ENCODE measurements around the gene MEIS1. TPM values are rescaled to one million over a fixed set of nuclear protein-coding genes. Genes with fewer than 3 reads are reported as not detected.

The MEIS1 gene
- total RNA-seq, 2 experiments from 2014 or later = not detected

DNA sequence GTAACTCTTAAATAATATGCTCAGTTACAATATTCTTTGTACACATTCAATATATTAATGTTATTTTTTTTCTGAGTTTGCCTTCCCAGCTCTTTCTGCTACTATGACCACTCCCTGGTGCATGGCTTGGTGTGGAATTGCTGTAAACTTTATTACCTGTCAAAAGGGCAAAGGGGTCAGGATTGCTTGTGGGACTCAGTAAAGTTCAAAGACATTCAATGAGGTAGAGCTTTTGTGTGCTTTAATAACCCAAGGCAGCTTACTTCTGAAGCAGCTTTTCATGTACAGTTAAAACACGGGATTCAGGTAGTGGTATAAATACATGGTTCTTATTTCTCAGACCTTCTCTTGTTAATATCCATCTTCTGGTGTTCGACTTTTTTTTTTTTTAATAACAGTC, 132.8 kb downstream of the MEIS1 start:
- POLR2A ChIA-PET = no interaction called here
- CTCF ChIA-PET = no interaction called here
- Mint-ChIP-seq H3K4me3 (no peak overlapping the region), H3K27ac (no peak overlapping the region), H3K4me1 (ENCODE audit: low read depth) (no peaks in the 10 kb centered on the region), H3K36me3 (no peaks in the 10 kb centered on the region), H3K9me3 (no peaks in the 10 kb centered on the region), H3K27me3 (peaks cover 5% of the 10 kb centered on the region)
- DNase-seq = no peak
- intact Hi-C loops (cut with micrococcal nuclease) = no loop called here

DNA sequence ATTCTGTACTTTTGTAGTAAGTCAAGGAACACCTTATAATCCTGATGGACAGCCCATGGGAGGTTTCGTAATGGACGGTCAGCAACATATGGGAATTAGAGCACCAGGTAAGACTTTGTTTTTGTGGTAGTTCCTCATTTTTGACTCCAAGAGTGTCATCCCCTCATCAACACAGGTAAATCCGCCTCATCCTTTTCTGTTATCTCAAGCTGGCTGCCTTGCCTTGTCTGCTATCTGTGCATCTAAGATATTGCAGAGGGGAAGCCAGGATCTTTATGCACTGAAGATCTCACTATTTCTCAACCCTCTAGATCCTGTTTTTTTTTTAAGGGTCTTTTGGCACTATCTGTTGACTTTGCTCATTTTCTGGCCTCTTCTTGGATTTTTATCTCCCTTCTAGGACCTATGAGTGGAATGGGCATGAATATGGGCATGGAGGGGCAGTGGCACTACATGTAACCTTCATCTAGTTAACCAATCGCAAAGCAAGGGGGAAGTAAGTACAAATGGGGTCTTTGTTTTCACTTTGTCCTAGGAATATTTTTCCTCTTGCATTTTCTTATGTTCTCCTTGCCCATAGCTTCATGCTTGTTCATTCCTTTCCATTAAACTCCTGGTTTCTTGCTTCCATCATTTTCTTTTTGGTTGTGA, 133.8 kb downstream of the MEIS1 start:
- no peak overlapping the region for H3K4me3 Mint-ChIP-seq
- CTCF ChIA-PET = no interaction called here
- intact Hi-C loops (cut with micrococcal nuclease) = no loop called here
- POLR2A ChIA-PET = no interaction called here
- peaks cover 8% of the 10 kb centered on the region for H3K27me3 Mint-ChIP-seq
- H3K4me1 Mint-ChIP-seq (ENCODE audit: low read depth) = no peaks in the 10 kb centered on the region
- no peaks in the 10 kb centered on the region for H3K36me3 Mint-ChIP-seq
- DNase-seq = no peak
- no peaks in the 10 kb centered on the region for H3K9me3 Mint-ChIP-seq
- H3K27ac Mint-ChIP-seq = no peak overlapping the region

DNA sequence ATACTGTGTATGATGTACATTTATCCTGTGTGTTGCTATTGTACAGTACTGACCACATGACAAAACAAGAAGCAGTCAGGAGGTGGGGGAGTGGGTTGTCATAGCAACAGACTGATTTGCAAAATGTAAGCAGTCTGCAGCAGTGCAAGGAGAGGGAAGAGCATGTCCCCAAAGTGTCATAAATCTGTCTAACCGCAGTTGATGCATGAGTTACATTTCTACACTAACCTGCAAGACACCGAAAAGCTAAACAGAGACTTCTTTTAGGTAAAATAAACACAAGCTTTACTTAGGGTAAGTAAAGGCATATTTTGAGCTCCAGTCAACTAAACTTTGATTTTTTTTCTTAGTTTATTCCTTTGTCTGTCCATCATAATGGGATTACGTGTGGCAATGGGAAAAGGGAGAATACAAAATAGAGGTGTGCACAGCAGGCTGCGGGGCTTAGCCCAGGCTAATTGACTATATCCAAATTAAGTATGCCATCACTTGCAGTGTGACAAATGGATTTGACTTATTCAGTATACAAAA, 134.5 kb downstream of the MEIS1 start:
- no peak for DNase-seq
- H3K4me1 Mint-ChIP-seq (ENCODE audit: low read depth) = no peaks in the 10 kb centered on the region
- ChIA-PET CTCF (no interaction called here), POLR2A (no interaction called here)
- H3K27me3 Mint-ChIP-seq = peaks cover 11% of the 10 kb centered on the region
- no peaks in the 10 kb centered on the region for H3K36me3 Mint-ChIP-seq
- H3K27ac Mint-ChIP-seq = no peak overlapping the region
- H3K4me3 Mint-ChIP-seq = no peak overlapping the region
- intact Hi-C loops (cut with micrococcal nuclease) = no loop called here
- H3K9me3 Mint-ChIP-seq = no peaks in the 10 kb centered on the region

DNA sequence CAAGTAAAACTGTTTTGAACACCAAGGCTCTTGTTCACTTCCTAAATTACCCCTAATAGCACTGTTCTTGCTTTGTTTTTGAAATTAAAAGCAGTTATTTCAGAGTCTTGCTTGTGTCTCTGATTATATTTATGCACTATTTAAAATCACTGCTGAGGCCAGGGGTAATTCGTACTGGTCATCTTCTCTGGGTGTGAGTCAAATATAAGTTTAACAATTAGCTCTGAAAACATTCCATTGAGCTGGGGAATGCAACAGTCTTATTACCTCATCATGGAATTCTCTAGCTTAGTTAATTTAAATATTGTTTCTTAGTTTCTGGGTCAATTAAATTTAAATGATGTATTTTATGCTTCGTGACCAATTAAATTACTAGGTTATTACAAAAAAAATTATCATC, 135.0 kb downstream of the MEIS1 start:
- POLR2A ChIA-PET = no interaction called here
- no peaks in the 10 kb centered on the region for H3K4me1 Mint-ChIP-seq (ENCODE audit: low read depth)

DNA sequence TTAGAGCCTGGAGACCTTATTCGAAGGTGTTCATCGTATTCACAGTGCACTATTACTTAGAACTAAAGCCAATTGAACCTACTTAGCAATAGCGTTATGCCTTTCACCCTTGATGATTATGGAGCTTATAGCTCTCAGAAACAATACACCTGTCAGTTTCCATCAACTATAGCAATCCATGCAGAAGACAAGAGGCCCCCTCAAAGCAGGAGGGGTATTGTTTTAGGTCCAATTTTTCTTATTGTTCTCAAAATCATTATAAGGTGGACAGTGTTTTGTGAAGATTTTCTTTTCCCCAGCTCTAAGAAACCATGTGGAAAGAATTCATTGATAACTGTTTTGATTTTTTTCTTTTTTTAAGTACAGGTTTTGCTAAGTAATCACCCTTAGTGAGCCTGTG, 135.5 kb downstream of the MEIS1 start:
- no peak for DNase-seq
- H3K36me3 Mint-ChIP-seq = no peaks in the 10 kb centered on the region
- peaks cover 2% of the 10 kb centered on the region for H3K4me1 Mint-ChIP-seq (ENCODE audit: low read depth)
- no peak overlapping the region for H3K4me3 Mint-ChIP-seq
- POLR2A ChIA-PET = no interaction called here
- no peaks in the 10 kb centered on the region for H3K9me3 Mint-ChIP-seq
- peaks cover 18% of the 10 kb centered on the region for H3K27me3 Mint-ChIP-seq
- intact Hi-C loops (cut with micrococcal nuclease) = no loop called here
- CTCF ChIA-PET = no interaction called here
- no peak overlapping the region for H3K27ac Mint-ChIP-seq

More for the DNA sequence above, 135.0 kb downstream of the MEIS1 start:
- Mint-ChIP-seq H3K9me3 (no peaks in the 10 kb centered on the region), H3K27ac (no peak overlapping the region), H3K27me3 (peaks cover 13% of the 10 kb centered on the region), H3K4me3 (no peak overlapping the region), H3K36me3 (no peaks in the 10 kb centered on the region)
- intact Hi-C loops (cut with micrococcal nuclease) = no loop called here
- CTCF ChIA-PET = no interaction called here
- no peak for DNase-seq

DNA sequence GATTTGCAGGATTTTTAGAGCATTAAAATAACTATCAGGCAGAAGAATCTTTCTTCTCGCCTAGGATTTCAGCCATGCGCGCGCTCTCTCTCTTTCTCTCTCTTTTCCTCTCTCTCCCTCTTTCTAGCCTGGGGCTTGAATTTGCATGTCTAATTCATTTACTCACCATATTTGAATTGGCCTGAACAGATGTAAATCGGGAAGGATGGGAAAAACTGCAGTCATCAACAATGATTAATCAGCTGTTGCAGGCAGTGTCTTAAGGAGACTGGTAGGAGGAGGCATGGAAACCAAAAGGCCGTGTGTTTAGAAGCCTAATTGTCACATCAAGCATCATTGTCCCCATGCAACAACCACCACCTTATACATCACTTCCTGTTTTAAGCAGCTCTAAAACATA, 137.0 kb downstream of the MEIS1 start:
- Mint-ChIP-seq H3K4me1 (ENCODE audit: low read depth) (peaks cover 3% of the 10 kb centered on the region), H3K27me3 (peaks cover 24% of the 10 kb centered on the region), H3K4me3 (no peak overlapping the region), H3K27ac (no peak overlapping the region), H3K36me3 (no peaks in the 10 kb centered on the region), H3K9me3 (no peaks in the 10 kb centered on the region)
- ChIA-PET POLR2A (no interaction called here), CTCF (interaction anchor here (0.6 kb wide), 1 partner anchor 1273 kb away, joined by 3 read pairs; no protein-coding TSS in a partner anchor)
- DNase-seq = no peak
- intact Hi-C loops (cut with micrococcal nuclease) = no loop called here

DNA sequence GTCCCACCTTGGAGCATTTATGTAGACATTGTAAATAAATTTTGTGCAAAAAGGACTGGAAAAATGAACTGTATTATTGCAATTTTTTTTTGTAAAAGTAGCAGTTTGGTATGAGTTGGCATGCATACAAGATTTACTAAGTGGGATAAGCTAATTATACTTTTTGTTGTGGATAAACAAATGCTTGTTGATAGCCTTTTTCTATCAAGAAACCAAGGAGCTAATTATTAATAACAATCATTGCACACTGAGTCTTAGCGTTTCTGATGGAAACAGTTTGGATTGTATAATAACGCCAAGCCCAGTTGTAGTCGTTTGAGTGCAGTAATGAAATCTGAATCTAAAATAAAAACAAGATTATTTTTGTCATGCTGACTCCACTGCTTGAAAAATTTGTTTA, 137.5 kb downstream of the MEIS1 start:
- H3K4me3 Mint-ChIP-seq = no peak overlapping the region
- peaks cover 3% of the 10 kb centered on the region for H3K4me1 Mint-ChIP-seq (ENCODE audit: low read depth)
- no peak overlapping the region for H3K27ac Mint-ChIP-seq
- no peaks in the 10 kb centered on the region for H3K9me3 Mint-ChIP-seq
- no peaks in the 10 kb centered on the region for H3K36me3 Mint-ChIP-seq
- H3K27me3 Mint-ChIP-seq = peaks cover 26% of the 10 kb centered on the region
- no peak for DNase-seq
- intact Hi-C loops (cut with micrococcal nuclease) = no loop called here
- ChIA-PET CTCF (interaction anchor here (0.6 kb wide), 1 partner anchor 1272 kb away, joined by 3 read pairs; no protein-coding TSS in a partner anchor), POLR2A (no interaction called here)

DNA sequence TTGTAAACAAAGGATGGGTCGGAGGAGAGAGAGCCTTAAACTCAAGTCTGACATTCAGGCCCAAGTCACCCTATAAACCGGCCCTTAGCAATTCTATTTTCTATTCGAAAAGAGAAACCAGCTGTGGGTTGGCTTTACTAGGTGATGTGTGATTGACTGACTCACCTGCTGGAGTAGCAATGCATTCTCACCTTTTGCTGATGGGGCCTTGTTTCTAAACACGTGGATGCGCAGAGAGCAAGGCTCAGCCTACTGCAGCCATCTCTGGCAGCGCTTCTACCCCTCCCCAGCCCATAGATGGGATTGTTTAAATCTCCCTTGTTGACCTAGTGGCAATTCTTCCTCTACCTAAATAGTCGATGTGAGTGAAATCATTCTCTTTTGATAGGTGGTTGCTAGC, 138.5 kb downstream of the MEIS1 start:
- H3K27ac Mint-ChIP-seq = no peak overlapping the region
- H3K36me3 Mint-ChIP-seq = no peaks in the 10 kb centered on the region
- peaks cover 3% of the 10 kb centered on the region for H3K4me1 Mint-ChIP-seq (ENCODE audit: low read depth)
- H3K9me3 Mint-ChIP-seq = no peaks in the 10 kb centered on the region
- peaks cover 35% of the 10 kb centered on the region for H3K27me3 Mint-ChIP-seq
- no peak for DNase-seq
- CTCF ChIA-PET = no interaction called here
- no peak overlapping the region for H3K4me3 Mint-ChIP-seq
- intact Hi-C loops (cut with micrococcal nuclease) = no loop called here
- POLR2A ChIA-PET = no interaction called here

DNA sequence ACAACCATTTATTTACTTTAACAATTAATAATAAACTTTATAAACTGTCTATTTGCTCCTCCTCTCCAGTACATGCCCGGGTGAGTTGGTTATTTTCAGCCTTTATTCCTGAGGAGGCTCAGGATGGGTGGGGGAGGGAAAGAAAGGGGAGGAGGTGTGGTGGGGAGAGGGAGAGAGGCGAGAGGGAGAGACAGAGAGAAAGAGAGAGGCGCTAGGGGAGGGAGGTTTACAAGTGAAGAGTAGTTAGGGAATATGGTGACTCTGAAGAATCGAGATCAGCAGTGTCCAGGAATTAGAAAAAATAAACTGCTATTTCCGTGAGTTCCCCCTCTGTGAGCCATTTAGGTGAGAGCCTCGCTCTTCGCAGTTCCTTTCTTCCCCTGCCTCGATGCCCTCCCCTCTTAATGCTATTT, 138.9 kb downstream of the MEIS1 start:
- peaks cover 3% of the 10 kb centered on the region for H3K4me1 Mint-ChIP-seq (ENCODE audit: low read depth)
- CTCF ChIA-PET = no interaction called here
- no peak overlapping the region for H3K27ac Mint-ChIP-seq
- no peaks in the 10 kb centered on the region for H3K36me3 Mint-ChIP-seq
- no peak overlapping the region for H3K4me3 Mint-ChIP-seq
- DNase-seq = no peak
- H3K9me3 Mint-ChIP-seq = no peaks in the 10 kb centered on the region
- intact Hi-C loops (cut with micrococcal nuclease) = no loop called here
- POLR2A ChIA-PET = no interaction called here
- H3K27me3 Mint-ChIP-seq = peaks cover 39% of the 10 kb centered on the region

DNA sequence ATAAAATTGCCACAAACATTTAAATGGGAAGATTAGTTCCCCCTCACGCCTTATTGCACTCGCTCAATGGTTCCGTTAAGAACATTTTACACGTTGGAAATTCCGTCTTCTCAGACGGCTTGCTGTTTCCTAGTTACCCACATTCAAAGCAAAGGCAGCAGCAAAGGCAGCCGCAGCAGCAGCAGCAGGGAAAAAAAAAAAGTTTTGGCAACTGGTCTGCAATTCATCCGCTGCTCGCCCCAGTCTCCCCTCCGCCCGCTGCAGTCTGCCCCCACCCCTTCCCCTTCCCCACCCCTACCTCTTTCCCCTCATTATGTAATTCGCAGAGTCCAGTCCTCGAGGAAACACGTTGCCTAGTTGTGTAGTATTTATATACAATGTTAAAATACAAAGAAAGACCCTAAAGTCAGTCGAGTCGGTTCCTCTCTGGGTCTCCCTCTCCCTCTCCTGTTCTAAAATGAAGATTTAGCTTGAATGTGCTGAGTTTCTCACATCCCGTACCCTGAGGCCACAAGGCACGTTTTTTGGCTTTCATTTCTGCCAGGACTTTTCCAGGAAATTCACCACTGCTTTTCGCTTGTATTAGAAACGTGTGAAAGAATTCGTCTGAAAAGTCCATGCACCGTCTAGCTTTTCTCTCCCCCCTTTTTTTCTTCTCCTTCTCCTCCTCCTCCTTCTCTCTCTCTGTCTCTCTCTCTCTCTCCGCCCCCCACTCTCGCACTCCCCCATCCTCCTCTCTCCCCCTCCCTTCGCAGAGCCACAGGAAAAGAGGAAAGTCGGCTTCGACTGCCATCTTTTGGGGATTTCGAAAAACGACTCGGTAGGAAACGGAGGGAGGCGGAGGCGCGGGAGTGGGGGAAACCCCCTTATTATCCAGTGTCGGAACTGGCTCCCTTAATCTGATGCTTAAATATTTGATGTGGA, 140.0 kb downstream of the MEIS1 start:
- ChIA-PET CTCF (no interaction called here), POLR2A (no interaction called here)
- Mint-ChIP-seq H3K27me3 (peaks cover 47% of the 10 kb centered on the region), H3K9me3 (no peaks in the 10 kb centered on the region), H3K4me3 (no peak overlapping the region), H3K27ac (no peak overlapping the region), H3K4me1 (ENCODE audit: low read depth) (peaks cover 3% of the 10 kb centered on the region), H3K36me3 (no peaks in the 10 kb centered on the region)
- DNase-seq = no peak
- intact Hi-C loops (cut with micrococcal nuclease) = no loop called here

DNA sequence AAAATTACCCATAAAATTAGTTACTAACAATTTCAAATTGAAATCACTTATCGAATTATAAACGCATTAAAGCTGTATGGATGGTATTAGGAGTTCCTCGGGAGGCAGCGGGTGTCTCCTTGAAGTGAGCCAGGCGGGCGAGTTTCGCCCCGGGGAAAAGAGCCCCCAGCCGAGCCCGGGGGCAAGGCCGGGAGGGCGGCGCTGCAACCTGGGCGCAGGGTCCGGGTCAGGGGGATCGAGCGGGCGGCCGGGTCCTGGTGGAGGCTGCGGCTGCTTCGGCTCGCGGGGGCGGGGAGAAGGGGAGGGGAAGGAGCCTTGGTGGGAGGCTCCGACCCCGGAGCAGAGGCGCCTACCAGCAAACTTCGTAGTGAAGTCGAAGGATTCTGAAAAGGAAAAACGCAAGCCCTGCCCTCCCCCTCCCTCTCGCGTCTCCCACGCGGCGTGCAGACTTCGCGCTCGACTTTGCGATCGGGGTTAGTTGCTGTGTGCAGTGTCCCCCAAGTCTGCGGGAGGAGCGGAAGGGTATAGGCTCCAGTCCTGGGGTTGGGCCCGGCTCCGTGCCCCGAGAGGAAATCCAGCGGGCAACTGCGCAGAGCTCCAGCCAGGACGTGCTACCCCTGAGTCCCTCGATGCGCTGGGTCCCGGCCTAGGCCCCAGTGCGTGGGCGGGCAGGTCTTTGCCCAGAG, 140.8 kb downstream of the MEIS1 start:
- peaks cover 3% of the 10 kb centered on the region for H3K4me1 Mint-ChIP-seq (ENCODE audit: low read depth)
- no peak for DNase-seq
- no peak overlapping the region for H3K27ac Mint-ChIP-seq
- ChIA-PET POLR2A (no interaction called here), CTCF (no interaction called here)
- no peaks in the 10 kb centered on the region for H3K36me3 Mint-ChIP-seq
- intact Hi-C loops (cut with micrococcal nuclease) = no loop called here
- H3K27me3 Mint-ChIP-seq = peaks cover 51% of the 10 kb centered on the region
- H3K9me3 Mint-ChIP-seq = no peaks in the 10 kb centered on the region
- H3K4me3 Mint-ChIP-seq = no peak overlapping the region

DNA sequence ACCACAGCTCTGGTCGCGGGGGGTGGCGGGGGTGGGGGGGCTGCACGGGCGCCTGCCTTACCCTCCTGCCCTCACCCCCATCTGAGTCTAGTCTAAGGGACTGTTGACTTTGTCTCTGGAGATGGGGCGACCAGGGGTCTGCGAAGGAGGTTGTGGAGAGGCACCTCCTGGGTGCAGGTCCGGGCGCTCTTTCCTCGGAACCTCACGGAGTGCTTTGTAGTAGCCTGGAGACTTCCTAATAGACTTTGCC, 141.3 kb downstream of the MEIS1 start:
- Mint-ChIP-seq H3K4me3 (no peak overlapping the region), H3K9me3 (no peaks in the 10 kb centered on the region), H3K27ac (no peak overlapping the region), H3K4me1 (ENCODE audit: low read depth) (peaks cover 3% of the 10 kb centered on the region), H3K36me3 (peaks cover 2% of the 10 kb centered on the region), H3K27me3 (peaks cover 55% of the 10 kb centered on the region)
- ChIA-PET POLR2A (no interaction called here), CTCF (no interaction called here)
- intact Hi-C loops (cut with micrococcal nuclease) = no loop called here
- no peak for DNase-seq
